ENCODE results near the gene PDS5B.
"Not testable (repeated sequence)": the region's sequence is repeated elsewhere in the genome, so short reads cannot be mapped to it uniquely, and the experiment has no call there.

PDS5B gene

GRCh38 chr13:32650705-32651311 lies 64.6 kb downstream of the PDS5B start:
- DNase-seq (ENCODE audit: low spot score): peak; percentile 69

GRCh38 chr13:32657309-32657708 lies 71.1 kb downstream of the PDS5B start:
- no peak for DNase-seq (ENCODE audit: low spot score)

GRCh38 chr13:32659736-32660135 lies 73.5 kb downstream of the PDS5B start:
- no peak for DNase-seq (ENCODE audit: low spot score)

GRCh38 chr13:32660227-32660626 lies 74.0 kb downstream of the PDS5B start:
- DNase-seq (ENCODE audit: low spot score): no peak

- DNase-seq (ENCODE audit: low spot score): no peak
These were observed 75.4 kb downstream of the PDS5B start for GRCh38 chr13:32661685-32662084.

- no peak for DNase-seq (ENCODE audit: low spot score)
These were observed 77.4 kb downstream of the PDS5B start for GRCh38 chr13:32663660-32664059.

- no peak for DNase-seq (ENCODE audit: low spot score)
These were observed 80.8 kb downstream of the PDS5B start for GRCh38 chr13:32666990-32667571.

GRCh38 chr13:32669030-32669646 lies 82.9 kb downstream of the PDS5B start:
- peak; percentile 46 for DNase-seq (ENCODE audit: low spot score)

- DNase-seq (ENCODE audit: low spot score): no peak
These were observed 88.3 kb downstream of the PDS5B start for GRCh38 chr13:32674503-32674902.

- no peak for DNase-seq (ENCODE audit: low spot score)
These were observed 90.0 kb downstream of the PDS5B start for GRCh38 chr13:32676242-32676641.

- DNase-seq (ENCODE audit: low spot score): no peak
These were observed 95.9 kb downstream of the PDS5B start for GRCh38 chr13:32682130-32682529.

GRCh38 chr13:32682740-32683139 lies 96.5 kb downstream of the PDS5B start:
- no peak for DNase-seq (ENCODE audit: low spot score)

- no peak for DNase-seq (ENCODE audit: low spot score)
These were observed 101.0 kb downstream of the PDS5B start for GRCh38 chr13:32687275-32687674.

GRCh38 chr13:32695602-32696250 lies 109.5 kb downstream of the PDS5B start:
- no peak for DNase-seq (ENCODE audit: low spot score)

- no peak for DNase-seq (ENCODE audit: low spot score)
These were observed 121.2 kb downstream of the PDS5B start for GRCh38 chr13:32707471-32707870.

GRCh38 chr13:32713397-32713796 lies 127.1 kb downstream of the PDS5B start:
- no peak for DNase-seq (ENCODE audit: low spot score)

GRCh38 chr13:32716201-32716600 lies 129.9 kb downstream of the PDS5B start:
- not testable (repeated sequence) for DNase-seq (ENCODE audit: low spot score)

GRCh38 chr13:32720026-32720425 lies 133.8 kb downstream of the PDS5B start:
- no peak for DNase-seq (ENCODE audit: low spot score)

- DNase-seq (ENCODE audit: low spot score): not testable (repeated sequence)
These were observed 135.1 kb downstream of the PDS5B start for GRCh38 chr13:32721131-32722034.

- DNase-seq (ENCODE audit: low spot score): no peak
These were observed 136.1 kb downstream of the PDS5B start for GRCh38 chr13:32722340-32722739.

- no peak for DNase-seq (ENCODE audit: low spot score)
These were observed 137.7 kb downstream of the PDS5B start for GRCh38 chr13:32723987-32724386.

GRCh38 chr13:32726374-32727037 lies 140.3 kb downstream of the PDS5B start:
- DNase-seq (ENCODE audit: low spot score): no peak

Measured in CD4-positive, alpha-beta T cell treated with Interleukin-15 for 4 hours (primary cell).